Stimulated activated CD4-positive, alpha-beta T cell treated with anti-CD3 and anti-CD28 coated beads, Interleukin-4, amount 100 ng/mL, for 4 hours (primary cell): Measurements from ENCODE around the gene SQSTM1.
"Not testable (repeated sequence)": the region's sequence is repeated elsewhere in the genome, so short reads cannot be mapped to it uniquely, and the experiment has no call there.

ENCODE experiments used
- DNase-seq, 2 experiments: peaks; one replicate each; pipeline ENCODE4 v3.0.0-alpha.2; 2020

Gene SQSTM1

DNA sequence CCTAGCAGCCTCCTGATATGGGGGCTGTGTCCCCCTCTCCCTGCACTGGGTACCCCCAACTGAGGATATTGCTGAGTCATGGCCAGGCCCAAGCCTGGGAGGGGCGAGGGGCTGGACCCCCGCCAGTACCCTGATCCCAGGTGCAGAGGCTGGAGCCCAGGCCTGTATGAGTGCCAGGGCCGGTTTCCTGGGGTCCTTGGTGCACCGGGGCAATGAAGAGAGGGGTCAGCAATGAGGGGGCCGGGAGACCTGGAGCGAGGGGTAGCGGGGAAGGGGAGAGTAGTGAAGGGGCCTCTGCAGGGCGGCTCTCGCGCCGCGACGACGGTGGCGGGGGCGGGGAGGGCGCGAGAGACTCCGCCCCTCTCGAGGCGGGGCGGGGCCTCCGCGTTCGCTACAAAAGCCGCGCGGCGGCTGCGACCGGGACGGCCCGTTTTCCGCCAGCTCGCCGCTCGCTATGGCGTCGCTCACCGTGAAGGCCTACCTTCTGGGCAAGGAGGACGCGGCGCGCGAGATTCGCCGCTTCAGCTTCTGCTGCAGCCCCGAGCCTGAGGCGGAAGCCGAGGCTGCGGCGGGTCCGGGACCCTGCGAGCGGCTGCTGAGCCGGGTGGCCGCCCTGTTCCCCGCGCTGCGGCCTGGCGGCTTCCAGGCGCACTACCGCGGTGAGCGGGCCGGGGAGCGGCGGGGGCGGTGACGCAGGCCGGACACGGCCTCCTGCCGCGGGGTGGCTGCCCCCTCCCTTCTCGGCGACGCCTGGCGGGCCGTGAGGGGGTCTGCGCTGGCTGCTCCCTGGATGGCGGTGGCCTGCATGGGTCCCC is at the start of gene SQSTM1:
SQSTM1 (plus strand) TSS at position 423 of the 815 bp plus-strand sequence; CDS start at position 455, 32 bp downstream.
- peak; percentile 71 to 85 for DNase-seq

DNA sequence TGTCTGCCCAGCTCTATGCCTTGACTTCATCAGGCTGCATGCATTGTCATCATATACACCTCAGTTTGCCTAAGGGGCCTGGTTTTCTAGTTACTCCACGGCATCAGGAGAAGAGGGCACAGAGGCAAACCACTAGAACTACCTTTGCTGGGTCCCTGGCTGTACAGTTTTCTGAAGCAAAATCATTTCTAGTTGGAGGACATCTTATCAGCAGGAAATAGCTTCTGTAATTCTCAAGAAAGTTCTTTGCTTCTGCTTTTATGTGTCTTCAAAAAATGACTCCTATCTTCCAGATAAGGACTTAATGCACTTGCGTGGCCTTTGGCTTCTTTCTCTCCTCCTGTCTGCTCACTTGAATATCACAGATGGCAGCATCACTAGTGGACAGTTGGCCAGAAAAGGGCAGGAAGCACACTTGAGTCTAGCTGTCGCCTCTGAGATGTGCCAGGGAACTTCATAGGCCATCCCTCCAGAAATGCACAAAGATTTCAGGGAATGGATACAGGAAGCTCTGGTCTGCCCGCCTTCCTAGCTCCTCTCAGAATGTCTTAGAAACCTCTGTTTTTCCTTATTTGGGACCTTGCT is 49.3 kb upstream of the SQSTM1 start:
- no peak for DNase-seq

DNA sequence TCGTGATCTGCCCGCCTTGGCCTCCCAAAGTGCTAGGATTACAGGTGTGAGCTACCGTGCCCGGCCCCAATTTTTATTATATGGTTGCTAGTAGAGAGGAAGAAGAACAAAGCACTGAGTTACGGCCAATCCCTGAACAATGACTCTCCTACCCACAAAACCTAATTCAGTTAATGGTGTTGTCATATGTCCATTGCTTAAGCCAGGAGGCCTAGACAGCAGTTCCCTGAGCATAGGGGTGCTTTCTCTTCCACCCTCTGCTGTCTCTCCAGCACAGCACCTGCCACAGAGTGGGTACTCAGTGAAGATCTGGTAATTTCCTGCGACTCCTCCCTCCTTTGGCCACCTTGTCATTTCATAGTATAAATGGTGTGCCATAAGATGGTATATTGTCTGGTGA is 48.4 kb upstream of the SQSTM1 start:
- no peak for DNase-seq

DNA sequence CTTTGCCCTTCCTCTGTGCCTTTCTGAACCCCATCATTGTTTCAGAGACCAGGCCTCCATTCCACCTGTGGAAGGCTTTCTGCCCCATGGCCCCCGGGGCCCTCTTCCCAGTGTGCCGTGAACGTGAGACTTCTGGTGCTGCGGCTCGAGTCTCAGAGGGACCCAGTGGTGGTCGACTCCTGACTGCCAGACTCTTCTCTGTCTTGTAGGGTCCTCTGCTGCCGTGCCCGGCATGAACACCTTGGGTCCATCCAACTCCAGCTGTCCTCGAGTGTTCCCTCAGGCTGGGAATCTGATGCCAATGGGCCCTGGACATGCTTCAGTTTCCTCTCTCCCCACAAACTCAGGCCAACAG is 47.0 kb upstream of the SQSTM1 start:
- no peak for DNase-seq

DNA sequence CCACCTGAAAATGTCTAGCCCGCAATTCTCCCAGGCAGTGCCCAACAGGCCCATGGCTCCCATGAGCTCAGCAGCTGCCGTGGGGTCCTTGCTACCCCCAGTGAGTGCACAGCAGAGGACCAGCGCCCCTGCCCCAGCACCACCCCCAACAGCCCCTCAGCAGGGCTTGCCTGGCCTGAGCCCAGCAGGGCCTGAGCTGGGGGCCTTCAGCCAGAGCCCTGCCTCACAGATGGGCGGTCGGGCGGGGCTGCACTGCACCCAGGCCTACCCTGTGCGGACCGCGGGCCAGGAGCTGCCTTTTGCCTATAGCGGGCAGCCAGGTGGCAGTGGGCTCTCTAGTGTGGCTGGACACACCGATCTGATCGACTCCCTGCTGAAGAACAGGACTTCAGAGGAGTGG is 46.3 kb upstream of the SQSTM1 start:
- no peak for DNase-seq

DNA sequence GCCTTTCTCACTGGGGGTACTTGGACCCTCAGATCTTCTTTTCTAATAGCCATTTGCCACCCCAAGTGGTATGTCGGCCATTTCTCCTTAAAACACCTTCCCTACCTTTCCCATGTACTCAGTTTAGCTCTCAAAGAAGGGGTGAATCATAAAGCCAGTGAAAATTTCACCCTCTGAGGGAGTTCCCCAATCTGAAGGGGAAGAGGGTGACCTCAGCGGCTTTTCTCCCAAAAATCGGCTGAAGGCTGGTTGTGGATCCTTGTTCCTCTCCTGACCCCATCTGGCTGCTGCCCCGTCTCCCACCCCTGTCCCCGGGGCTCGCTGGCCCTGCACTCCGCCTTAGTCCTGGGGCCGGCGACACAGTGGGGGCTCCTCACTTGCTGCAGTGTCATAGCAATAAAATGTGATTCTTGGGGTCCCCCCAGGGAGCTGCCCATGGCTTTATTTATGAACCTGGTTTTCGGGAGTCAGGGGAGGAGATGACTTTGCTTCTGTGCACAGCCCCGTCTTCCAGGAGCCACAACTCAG is 44.2 kb upstream of the SQSTM1 start:
- DNase-seq: no peak

DNA sequence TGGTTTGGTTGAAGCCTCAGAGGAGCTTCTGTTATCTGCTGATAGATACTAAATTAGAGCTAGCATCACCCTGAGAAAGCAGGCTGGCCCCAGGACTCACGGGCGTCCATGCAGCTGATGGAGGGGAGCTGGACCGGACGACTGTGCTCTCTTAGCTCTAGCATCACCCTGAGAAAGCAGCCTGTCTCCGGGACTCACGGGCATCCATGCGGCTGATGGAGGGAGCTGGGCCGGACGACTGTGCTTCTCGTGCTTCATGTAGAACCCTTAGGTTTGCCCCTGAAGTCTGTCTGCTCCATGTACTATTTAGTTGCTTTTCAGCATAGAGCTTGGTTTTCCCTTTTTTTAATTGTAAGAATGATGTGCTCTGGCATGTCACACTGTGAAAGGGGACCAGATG is 43.2 kb upstream of the SQSTM1 start:
- no peak for DNase-seq

DNA sequence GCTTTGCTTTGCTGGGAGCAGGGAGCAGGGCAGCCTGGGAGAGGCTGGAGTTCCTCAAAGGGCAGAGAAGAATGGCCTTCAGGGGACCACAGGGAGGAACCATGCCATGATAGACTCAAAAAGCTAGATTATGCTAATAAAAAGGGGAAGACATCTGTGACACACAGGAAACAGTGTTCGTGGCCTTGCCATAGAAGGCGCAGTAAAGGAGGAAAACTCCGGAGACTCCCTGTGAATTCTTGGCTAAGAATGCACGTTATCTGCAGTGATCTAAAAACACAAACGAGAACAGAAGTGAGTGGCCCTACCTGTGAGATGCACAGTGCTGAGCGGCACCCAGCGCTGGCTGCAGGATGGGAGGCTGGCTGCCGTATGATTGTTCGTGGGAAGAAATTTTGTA is 42.8 kb upstream of the SQSTM1 start:
- no peak for DNase-seq

DNA sequence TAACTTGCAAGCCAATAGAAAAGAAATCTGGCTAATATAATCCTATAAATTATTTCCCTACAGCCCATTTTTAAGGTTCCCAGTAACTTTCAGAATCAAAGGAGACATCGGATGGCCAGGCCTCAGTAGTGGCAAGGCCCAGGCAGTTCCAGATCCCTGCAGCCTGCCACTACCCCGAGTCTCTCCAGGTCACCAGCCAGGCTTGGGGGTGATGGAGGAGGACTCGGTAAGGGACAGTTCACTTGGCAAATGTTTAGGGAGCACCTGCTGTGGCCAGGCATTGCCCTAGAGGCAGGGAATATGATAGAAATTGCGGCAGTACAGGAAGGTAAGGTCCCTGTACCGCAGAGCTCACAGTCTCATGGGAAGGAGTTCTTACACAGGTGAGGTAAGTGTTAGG is 42.1 kb upstream of the SQSTM1 start:
- DNase-seq: no peak

DNA sequence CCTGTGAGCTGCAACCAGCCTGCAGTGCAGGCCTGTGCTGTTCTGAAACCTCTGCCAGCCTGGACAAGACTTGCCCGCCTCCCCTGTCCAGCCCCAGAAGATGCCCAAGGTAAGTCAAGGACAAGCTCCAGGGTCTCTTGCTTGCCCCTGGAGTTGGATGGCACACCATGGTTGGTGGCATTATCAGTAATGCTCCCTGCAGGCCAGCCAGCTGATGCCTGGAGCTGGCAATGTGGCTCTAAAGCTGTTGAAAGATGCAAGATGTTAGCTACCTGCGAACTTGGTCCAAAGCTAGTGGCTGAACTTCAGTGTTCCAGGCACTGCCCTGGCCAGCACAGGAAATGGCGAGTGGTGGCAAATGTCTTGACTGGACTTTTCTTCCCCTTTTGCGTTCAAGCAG is 40.9 kb upstream of the SQSTM1 start:
- no peak for DNase-seq

DNA sequence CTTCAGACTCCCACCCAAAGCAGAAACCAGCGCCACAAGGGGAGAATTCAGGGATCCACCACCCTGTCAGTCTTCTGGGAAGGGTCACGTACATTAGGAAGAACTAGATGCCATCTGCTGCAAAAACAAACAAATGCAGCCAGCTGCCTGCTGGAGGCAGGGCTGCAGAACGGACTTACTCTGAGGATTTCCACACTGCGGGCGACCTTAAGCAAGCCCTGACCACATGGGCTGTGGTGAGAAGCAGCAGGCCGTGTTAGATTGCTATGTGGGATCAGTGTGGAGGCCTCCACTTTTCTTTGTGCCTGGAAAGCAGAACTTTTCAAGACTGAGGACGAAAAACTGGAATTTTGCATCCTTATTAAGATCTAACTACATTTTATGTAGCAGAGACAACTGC is 40.3 kb upstream of the SQSTM1 start:
- no peak for DNase-seq

DNA sequence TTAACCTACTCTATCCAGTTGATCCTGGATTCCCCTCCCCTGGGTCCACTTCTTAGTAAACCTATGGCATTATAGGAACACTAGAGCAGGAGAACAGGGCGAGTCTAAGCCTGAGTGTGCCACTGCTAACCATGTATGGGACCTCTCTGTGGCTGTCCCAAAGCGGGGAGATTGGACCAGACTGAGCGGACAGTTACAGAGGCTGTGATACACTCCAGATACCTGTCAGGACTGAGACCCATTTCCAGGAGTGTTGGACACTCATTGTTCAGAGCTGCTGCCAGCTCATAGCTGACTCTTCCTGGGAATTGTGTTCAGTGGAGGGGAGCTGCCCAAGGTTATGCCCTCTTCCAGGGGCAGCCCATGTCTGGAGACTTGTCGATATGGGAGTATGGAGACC is 38.9 kb upstream of the SQSTM1 start:
- DNase-seq: no peak

DNA sequence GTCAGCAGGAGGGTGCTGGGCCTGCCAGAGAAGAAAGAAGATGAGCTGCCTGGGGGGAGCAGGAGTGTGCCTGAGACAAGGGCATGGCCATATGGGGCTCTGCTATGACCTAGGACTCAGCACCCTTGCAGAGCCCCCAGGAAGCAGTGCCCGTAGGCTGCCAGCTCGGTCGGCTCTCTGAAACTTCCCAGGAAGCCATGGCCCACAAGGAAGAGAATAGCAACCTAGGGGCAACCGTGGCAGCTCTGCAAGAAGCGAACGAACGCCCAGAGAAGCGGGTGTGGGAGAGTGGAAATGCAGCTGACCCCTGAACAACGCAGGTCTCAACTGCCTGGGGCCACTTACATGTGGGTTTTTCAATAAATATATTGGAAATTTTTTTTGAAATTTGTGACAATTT is 37.6 kb upstream of the SQSTM1 start:
- no peak for DNase-seq

DNA sequence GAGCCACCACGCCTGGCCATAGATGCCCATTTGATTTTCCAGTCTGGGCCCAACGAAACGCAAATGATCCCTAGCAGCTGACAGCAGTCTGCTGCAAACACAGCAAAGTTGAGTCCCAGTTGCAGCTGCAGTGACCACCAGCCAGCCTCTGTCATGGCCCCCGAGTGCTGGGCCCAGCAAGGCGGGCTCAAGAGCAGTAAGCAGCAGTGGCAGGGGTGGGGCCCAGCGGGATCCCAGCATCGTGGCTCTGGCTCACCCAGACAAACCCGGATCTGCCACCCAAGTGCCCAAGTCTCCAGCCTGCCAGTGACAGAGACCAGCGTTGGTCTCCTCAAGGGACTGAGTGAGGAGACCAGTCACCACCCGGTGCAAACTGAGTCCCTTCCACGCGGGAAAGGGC is 33.8 kb upstream of the SQSTM1 start:
- no peak for DNase-seq

DNA sequence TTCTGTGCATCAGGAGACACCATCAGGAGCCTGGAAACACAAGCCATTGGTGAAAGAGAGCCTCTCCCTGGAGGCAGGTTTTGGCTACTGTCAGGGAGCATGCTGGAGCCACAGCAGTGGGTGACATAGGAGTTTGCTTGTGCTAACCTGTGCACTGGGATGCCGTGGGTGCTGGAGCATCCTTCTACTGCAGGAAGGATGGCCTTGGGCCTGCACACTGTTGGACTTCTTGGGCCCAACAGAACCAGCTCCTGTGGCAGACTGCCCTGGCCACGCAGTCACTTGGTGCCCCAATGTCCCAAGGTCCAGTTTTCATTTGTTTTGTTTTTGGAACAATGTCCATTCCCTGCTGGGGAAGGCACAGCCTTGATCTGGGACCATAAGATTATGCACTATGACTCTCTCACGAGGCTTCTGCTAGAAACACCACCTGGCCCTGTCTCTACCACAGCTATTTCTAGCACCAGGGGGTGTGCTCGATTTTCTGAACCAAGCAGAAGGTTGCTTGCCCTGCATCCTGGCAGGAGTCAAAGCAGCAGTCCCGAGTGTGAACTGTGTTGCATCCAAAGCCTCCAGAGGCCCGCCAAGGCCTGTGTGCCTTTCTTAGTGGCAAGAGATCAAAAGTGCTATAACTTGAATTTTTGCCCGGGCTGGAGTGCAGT is 32.4 kb upstream of the SQSTM1 start:
- DNase-seq: no peak

DNA sequence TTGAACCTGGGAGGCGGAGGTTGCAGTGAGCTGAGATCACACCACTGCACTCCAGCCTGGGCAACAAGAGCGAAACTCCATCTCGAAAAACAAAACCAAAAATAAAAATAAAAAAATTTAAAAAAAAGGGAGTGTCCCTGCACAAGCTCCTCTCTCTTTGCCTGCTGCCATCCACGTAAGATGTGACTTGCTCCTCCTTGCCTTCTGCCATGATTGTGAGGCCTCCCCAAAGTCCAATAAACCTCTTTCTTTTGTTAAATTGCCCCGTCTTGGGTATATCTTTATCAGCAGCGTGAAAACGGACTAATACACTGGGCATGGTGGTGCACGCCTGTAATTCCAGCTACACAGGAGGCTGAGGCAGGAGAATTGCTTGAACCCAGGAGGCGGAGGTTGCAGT is 31.4 kb upstream of the SQSTM1 start:
- DNase-seq: not testable (repeated sequence)

DNA sequence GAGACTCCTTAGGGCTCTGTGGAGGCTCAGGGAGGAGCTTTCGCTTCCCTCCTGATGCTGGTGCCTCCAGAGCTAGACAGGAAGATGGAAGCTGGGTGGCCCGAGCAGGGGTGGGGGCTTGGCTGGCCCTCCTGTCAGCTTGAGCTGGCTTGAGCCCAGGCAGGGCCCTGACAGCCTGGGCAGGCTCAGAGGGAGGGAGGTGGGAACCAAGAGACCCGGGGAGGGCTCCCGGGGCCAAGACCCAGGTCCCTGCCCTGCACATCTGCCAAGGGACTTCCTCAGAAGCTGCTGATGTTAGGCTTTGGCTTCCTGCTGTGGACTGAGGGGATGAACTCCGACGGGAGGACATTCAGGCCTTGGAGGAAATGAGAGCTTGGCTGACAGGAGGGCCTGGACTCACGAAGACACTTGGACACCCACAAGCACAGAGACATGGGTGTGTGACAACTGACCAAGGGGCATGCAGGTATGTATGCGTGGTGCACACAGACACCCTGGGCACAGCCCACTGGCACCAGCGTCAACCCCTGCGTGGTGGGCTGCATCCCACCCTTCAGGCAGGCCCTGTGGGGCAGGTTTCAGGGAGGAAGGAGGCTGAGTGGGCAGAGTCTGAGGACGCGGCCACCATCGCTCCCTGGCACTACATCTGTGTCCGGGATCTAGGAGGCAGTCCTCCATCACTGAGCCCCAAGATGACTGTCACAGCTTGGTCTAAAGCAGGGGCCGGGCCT is 28.7 kb upstream of the SQSTM1 start:
- DNase-seq: no peak

DNA sequence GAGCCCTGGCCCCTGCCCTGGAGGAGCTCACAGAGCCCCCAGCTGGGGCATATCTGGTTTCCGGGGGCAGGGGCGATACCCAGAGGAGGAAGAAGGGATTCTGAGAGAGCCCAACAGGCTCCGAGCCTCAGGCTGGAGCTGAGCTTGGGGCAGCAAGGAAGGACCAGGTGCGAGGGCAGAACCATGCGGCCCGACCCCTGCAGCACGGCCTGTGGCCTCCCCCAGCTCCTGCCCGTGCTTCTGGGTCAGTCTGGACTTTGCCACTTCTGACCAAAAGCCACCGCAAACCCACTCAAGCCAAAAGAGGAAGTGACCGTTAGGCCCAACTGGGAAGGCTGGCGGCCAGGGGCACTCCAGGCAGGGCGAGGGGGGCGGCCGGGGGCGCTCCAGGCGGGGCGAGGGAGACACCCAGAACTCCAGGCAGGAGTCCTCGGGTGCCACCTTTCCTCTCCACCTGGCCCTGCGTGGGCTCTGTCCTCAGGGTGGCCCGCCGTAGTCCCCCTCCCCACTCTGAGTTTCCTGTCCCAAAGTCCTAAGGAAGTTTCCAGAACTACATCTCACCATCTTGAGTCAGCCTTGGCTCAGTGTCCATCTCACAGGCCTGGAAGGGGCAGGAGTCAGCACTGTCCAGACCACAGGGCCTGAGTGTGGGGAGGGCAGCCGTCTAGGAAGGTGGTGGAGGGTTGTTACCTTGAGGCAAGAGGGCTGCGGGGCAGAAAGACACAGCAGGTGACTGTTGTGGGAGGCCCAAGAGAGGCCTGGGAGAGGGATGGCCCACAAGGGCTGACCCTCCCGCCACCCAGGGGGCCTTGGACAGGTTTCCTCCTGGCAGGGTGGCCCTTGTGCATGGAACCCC is 27.9 kb upstream of the SQSTM1 start:
- no peak for DNase-seq

DNA sequence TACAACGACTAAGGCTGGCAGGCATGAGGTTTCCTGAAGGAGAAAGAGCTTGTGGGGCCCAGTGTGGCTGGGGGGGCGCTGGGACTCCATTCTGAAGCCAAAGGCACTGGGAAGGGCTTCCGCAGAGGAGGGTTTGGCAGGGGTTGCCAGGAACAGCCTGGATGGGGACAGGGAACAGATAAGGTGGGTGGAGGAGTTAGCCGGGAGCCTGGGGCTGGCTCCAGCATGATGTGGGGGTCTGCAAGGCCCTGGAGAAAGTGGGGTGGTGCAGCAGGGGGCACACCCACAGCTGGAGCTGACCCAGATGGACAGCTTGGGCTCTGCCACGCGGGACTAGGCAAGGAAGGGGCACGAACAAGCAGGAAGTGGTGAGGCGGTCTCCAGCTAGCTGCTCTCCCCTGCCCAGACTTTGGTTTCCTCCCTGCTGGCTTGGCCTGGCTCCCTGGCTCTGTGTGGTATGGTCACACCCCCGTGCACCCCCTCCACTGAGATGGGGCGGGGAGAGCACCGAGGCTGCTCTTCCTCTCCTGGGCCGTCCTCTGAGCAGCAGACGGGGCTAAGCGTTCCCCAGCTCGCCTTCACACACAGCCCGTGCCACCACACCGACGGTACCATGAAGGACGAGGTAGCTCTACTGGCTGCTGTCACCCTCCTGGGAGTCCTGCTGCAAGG is 27.1 kb upstream of the SQSTM1 start, which contains the start of gene LTC4S:
LTC4S (plus strand) TSS at position 519 of the 672 bp plus-strand sequence; CDS start at position 614, 95 bp downstream.
- DNase-seq: peak in 1 of 2 experiments; percentile 29

DNA sequence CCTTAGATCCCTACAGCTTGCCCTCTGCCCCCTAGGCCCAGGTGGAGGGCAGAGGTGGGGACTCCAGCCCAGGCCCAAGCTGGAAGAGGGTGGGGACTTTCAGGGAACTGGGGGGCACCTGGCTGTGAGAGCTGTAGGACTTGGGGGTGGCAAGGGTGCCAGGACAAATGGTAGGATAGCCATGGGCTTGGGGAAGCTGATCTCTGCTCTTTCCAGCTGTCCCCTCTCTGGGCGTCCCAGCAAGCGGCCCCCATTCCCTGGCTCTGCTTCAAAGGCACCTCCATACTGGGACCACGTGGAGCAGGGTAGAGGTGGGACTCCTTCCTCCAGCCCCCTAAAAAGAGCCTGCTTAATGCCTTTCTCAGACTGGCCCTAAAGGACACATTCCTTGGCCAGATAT is 26.5 kb upstream of the SQSTM1 start:
- DNase-seq: no peak

DNA sequence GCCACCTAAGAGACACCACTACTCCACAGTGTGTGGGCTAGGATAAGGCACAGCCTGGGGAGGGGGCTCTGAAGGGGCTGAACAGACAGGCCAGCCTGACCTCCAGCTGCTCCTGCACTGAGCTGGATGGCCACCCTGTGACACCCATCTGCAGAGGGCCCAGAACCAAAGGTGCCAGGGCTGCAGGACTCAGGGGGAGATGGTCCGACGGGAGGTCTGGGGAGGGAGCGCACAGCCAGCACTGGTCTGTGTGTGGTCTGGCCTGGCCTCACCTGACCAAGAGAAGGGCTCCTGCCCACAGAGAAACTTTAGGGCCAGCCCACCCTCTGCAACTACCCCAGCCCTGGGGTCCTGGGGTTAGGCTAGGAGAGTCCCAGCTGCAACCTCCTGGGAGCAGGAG is 26.1 kb upstream of the SQSTM1 start:
- DNase-seq: no peak
